HTR-8/SVneo (cell line): ENCODE results near the gene CORO2B.

Experiments used
- DNase-seq: peaks from one replicate; pipeline ENCODE4 v3.0.0; 2011; ENCODE audit warnings: low spot score, mixed read lengths; ENCODE audit not compliant: insufficient read length
- FAIRE-seq: peaks from 2 replicates; lab custom pipeline; 2011; peaks lifted over from hg19 to GRCh38; lab: Jason Lieb, UNC

The CORO2B gene

GRCh38 chr15:68586274-68586961 is 7.6 kb downstream of the CORO2B start:
- DNase-seq (peak; percentile 81), FAIRE-seq (peak; percentile 97)

- DNase-seq, result no peak
- FAIRE-seq, result no peak
Measured at GRCh38 chr15:68587769-68588385, 9.1 kb downstream of the CORO2B start.

GRCh38 chr15:68589053-68589452 is 10.3 kb downstream of the CORO2B start:
- no peak for FAIRE-seq

GRCh38 chr15:68589783-68590710 is 11.3 kb downstream of the CORO2B start:
- DNase-seq (no peak), FAIRE-seq (no peak)

More at GRCh38 chr15:68589053-68589452, 10.3 kb downstream of the CORO2B start:
- DNase-seq, result no peak

- FAIRE-seq (peak; percentile 23), DNase-seq (no peak)
Measured at GRCh38 chr15:68590721-68591389, 12.1 kb downstream of the CORO2B start.

- DNase-seq, result no peak
- no peak for FAIRE-seq
Measured at GRCh38 chr15:68592054-68592453, 13.3 kb downstream of the CORO2B start.

GRCh38 chr15:68592544-68592943 is 13.8 kb downstream of the CORO2B start:
- DNase-seq, result no peak
- FAIRE-seq, result no peak

- FAIRE-seq (peak; percentile 63), DNase-seq (no peak)
Measured at GRCh38 chr15:68593341-68593740, 14.5 kb downstream of the CORO2B start.

GRCh38 chr15:68593828-68594532 is 15.2 kb downstream of the CORO2B start:
- FAIRE-seq (no peak), DNase-seq (no peak)

- FAIRE-seq (no peak), DNase-seq (no peak)
Measured at GRCh38 chr15:68594533-68595259, 15.9 kb downstream of the CORO2B start.

GRCh38 chr15:68595260-68595564 is 16.4 kb downstream of the CORO2B start:
- DNase-seq (no peak), FAIRE-seq (no peak)

- FAIRE-seq, result no peak
- no peak for DNase-seq
Measured at GRCh38 chr15:68595761-68596160, 17.0 kb downstream of the CORO2B start.

GRCh38 chr15:68596691-68597090 is 17.9 kb downstream of the CORO2B start:
- FAIRE-seq (no peak), DNase-seq (no peak)

GRCh38 chr15:68597581-68597980 is 18.8 kb downstream of the CORO2B start:
- no peak for DNase-seq
- no peak for FAIRE-seq

GRCh38 chr15:68598171-68599152 is 19.7 kb downstream of the CORO2B start:
- DNase-seq (no peak), FAIRE-seq (no peak)

GRCh38 chr15:68599153-68599545 is 20.4 kb downstream of the CORO2B start:
- no peak for FAIRE-seq
- DNase-seq, result no peak

- FAIRE-seq (no peak), DNase-seq (no peak)
Measured at GRCh38 chr15:68599560-68600071, 20.8 kb downstream of the CORO2B start.
